ENCODE measurements around the gene LITAF.

DNA sequence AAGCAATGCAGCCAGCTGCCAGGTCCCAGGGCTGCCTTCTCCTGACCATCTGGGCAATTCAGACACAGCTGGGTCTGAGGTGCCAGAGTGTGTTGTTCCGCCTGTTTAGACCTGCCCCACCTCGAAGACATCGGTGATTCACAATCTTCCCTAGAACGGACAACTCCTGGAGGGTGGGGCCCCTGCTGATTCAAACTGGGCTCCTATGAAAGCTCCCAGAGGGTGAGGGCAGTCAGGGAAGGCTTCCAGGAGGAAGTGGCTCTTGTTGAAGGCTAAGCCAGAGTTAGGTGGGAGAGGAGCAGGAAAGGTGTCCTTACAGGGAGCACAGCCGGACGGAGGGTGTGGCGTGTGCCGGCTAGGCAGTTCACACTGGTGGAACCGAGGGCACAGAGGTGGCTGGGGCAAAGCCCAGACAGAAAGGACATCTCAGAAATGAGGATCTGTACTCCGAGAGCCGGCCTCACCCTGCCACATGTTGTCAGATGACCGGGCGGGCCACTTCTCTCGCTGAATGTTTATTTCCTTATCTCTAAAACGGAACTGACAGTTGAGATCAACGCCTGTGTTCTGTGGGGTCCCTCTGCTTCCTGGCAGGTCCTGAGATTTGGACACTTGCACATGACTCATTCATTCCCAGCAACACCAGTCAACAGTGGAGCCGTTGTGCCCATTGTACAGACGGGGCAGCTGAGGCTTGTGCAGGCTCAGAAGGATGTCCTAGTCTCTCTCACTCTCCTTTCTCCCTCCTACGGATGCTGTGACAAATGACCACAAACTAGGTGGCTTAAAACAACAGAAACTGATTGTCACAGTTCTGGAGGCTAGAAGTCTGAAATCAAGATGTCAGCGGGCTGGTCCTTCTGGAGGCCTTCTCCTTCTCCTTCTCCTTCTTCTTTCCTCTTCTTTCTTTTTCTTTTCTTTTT is 26.9 kb upstream of the LITAF start:
- TF ChIP-seq, protein P1, sequence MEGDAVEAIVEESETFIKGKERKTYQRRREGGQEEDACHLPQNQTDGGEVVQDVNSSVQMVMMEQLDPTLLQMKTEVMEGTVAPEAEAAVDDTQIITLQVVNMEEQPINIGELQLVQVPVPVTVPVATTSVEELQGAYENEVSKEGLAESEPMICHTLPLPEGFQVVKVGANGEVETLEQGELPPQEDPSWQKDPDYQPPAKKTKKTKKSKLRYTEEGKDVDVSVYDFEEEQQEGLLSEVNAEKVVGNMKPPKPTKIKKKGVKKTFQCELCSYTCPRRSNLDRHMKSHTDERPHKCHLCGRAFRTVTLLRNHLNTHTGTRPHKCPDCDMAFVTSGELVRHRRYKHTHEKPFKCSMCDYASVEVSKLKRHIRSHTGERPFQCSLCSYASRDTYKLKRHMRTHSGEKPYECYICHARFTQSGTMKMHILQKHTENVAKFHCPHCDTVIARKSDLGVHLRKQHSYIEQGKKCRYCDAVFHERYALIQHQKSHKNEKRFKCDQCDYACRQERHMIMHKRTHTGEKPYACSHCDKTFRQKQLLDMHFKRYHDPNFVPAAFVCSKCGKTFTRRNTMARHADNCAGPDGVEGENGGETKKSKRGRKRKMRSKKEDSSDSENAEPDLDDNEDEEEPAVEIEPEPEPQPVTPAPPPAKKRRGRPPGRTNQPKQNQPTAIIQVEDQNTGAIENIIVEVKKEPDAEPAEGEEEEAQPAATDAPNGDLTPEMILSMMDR (IDR thresholded peaks at IDR 0.05), result no peak
- TF ChIP-seq MAX (CRISPR knock-in tag; IDR thresholded peaks at IDR 0.05) (no peak), ZNF671 (CRISPR knock-in tag; IDR thresholded peaks at IDR 0.05) (no peak)
- TF ChIP-seq, protein P2, sequence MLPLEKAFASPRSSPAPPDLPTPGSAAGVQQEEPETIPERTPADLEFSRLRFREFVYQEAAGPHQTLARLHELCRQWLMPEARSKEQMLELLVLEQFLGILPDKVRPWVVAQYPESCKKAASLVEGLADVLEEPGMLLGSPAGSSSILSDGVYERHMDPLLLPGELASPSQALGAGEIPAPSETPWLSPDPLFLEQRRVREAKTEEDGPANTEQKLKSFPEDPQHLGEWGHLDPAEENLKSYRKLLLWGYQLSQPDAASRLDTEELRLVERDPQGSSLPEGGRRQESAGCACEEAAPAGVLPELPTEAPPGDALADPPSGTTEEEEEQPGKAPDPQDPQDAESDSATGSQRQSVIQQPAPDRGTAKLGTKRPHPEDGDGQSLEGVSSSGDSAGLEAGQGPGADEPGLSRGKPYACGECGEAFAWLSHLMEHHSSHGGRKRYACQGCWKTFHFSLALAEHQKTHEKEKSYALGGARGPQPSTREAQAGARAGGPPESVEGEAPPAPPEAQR (CRISPR knock-in tag; IDR thresholded peaks at IDR 0.05), result no peak
